Mucosa of descending colon (tissue), 3 donors: ENCODE results near the gene TRABD2A. TPM values are rescaled to one million over a fixed set of nuclear protein-coding genes. Genes with fewer than 3 reads are reported as not detected.
A peak's percentile ranks its signal among the peaks of the same experiment; 100 is the strongest.

Source experiments
- ATAC-seq: fragments of 200-7000 bp; cut with Tn5 transposase; one replicate; pipeline ENCODE4 v1.9.1; 2020; ENCODE audit warnings: mild to moderate bottlenecking, moderate library complexity
- DNase-seq, 3 donors: peaks; one replicate each; pipeline ENCODE4 v3.0.0-alpha.2; 2020
- H3K36me3 ChIP-seq: fragments of 200-600 bp; one replicate; pipeline ENCODE4 v1.8.0; 2021; ENCODE audit warnings: low read depth, mild to moderate bottlenecking
- H3K4me1 ChIP-seq: fragments of 200-600 bp; one replicate; pipeline ENCODE4 v1.8.0; 2021; ENCODE audit warnings: low read depth, mild to moderate bottlenecking
- H3K4me3 ChIP-seq: fragments of 200-600 bp; one replicate; pipeline ENCODE4 v1.8.0; 2021; ENCODE audit warnings: mild to moderate bottlenecking
- H3K9me3 ChIP-seq: fragments of 200-600 bp; one replicate; pipeline ENCODE4 v1.8.0; 2021; ENCODE audit warnings: mild to moderate bottlenecking
- intact Hi-C, 2 donors: fragments of 100-400 bp; cut with DNase I in 1 of 2; cut with micrococcal nuclease in 1 of 2; formaldehyde crosslinking; loops; one replicate each; pipeline versions ENCODE4 v1.11.0 to v1.11.1; 2022; cut with DNase I, micrococcal nuclease
- total RNA-seq, 3 donors: library from RNA; stranded (reverse); fragmentation: NEBNext Ultra II Directional in 2 of 3; extraction: Animal tissue kit (Norgen Biotek cat#: 25700) in 2 of 3; gene quantifications; one replicate each; pipeline versions ENCODE4 v1.2.1 to v1.2.4, GENCODE V29; 2021 to 2023
- TF ChIP-seq, protein P1 (sequence below): fragments of 200-600 bp; IDR thresholded peaks from one replicate; pipeline ENCODE4 v1.8.0; 2022; ENCODE audit warnings: antibody characterized with exemption, mild to moderate bottlenecking
- donor health status: DM: no; HTN: no; CAD: no; lungs with moderate emphysema.
- donor health status: DM: no; HTN: no; CAD: no.
- donor health status: DM: no; HTN: yes; CAD: no.

TRABD2A gene
- total RNA-seq, 3 donors from 2014 or later, result 40.2 to 132 (median 63.2) TPM

DNA sequence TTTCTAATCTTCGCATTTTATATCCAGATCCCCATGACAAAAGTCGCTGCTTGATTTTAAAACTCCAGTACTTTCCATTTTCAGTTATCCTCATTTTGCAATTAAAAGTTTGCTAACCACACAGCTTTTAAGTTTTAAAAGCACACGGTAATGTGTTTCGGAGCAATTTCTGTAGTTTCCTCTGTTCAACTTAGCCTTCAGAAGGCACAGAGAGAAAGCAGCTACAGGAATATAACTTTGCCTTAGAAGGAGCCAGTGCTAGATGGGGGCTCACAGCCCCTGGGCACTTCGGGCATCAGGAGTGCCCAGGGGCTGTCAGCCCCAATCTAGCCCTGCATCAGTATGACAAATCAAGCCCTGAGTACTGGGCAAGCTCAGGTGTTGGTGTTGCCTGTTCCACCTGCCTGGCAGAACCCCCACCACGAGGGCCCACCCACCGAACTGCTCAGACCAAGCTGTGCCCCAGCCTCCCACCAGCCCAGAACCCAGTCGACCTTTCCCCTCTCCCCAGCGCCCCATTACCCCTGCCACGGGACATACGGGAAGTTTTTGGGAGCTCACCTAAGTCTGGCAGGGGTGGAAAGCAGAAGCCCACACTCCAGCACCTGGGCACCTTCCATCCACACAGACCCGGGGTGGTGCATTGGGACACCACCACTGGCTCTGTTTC, 47.3 kb downstream of the TRABD2A start:
- intact Hi-C loops, result no loop called here

DNA sequence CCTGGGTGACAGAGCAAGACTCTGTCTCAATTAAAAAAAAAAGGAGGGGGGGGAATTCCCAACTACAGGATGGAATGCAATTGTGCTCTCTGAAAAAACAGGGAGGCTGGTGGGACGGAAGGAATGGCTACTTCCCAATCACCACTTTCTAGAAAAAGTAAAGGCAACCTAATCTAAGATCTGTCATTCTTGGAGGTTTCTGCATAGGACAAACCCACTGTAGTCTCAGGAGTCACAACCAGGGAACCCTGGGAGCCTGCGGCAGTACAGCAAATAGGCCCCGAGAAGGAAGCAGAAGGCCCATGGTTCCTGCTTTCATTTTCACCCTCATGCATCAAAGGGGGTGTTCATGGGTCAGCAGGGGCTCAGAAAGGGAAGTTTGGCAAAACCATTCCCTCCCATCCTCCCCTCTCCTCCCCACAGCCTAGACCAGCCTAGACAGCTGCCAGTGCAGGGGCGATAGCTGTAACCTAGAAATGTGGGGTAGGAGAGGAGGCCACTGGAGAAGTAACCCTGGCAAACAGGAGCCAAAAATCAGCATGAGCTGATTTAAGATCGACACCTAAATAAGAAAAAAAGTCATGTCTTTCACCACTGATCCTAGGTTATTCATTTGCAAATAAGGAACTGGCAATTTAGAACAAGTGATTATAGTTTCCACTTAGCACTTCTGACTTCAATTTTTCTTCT, 48.0 kb downstream of the TRABD2A start:
- no peaks in the 10 kb centered on the region for H3K36me3 ChIP-seq
- DNase-seq, result peak in 1 of 3 donors; percentile 42
- no peaks in the 10 kb centered on the region for H3K9me3 ChIP-seq
- no peaks in the 10 kb centered on the region for H3K4me1 ChIP-seq
- TF ChIP-seq, protein P1, sequence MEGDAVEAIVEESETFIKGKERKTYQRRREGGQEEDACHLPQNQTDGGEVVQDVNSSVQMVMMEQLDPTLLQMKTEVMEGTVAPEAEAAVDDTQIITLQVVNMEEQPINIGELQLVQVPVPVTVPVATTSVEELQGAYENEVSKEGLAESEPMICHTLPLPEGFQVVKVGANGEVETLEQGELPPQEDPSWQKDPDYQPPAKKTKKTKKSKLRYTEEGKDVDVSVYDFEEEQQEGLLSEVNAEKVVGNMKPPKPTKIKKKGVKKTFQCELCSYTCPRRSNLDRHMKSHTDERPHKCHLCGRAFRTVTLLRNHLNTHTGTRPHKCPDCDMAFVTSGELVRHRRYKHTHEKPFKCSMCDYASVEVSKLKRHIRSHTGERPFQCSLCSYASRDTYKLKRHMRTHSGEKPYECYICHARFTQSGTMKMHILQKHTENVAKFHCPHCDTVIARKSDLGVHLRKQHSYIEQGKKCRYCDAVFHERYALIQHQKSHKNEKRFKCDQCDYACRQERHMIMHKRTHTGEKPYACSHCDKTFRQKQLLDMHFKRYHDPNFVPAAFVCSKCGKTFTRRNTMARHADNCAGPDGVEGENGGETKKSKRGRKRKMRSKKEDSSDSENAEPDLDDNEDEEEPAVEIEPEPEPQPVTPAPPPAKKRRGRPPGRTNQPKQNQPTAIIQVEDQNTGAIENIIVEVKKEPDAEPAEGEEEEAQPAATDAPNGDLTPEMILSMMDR, result no peak
- intact Hi-C loops, result no loop called here
- ATAC-seq, result peak; percentile 64
- no peak overlapping the region for H3K4me3 ChIP-seq

More for the DNA sequence above, 47.3 kb downstream of the TRABD2A start:
- H3K9me3 ChIP-seq, result no peaks in the 10 kb centered on the region
- no peaks in the 10 kb centered on the region for H3K36me3 ChIP-seq
- ATAC-seq (no peak), DNase-seq (no peak)
- TF ChIP-seq, protein P1, result no peak
- H3K4me1 ChIP-seq, result no peaks in the 10 kb centered on the region
- no peak overlapping the region for H3K4me3 ChIP-seq

DNA sequence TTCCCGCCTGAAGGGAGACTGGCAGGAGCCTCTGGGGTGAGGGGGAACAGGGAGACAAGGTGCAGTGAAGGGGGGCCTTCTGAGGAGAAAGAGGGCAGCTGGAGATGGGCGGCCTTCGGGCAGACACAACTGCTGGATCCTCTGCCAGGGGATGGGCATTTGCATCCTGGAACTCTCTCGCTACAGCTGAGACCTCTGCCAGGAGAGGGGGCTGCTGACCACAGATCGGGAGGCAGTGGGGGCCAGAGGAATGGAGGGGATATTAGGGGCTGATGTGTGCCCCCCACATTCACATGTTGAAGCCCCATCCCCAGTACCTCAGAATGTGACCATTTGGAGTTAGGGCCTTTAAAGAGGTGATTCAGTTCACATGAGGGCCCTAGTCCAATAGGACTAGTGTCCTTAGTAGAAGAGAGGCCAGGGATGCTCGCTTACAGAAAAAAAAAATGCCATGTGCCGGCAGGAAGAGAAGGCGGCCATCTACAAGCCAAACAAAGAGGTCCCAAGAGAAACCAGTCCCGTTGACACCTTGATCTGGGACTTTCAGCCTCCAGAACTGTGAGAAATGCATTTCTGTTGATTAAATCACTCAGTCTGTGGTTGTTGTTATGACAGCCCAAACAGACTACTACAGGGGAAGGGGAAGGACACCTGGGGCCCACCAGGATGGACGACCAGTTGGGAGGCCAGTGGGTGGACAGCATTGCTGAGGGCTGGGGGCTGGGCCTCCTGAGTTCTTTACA, 50.0 kb downstream of the TRABD2A start:
- TF ChIP-seq, protein P1, result no peak
- no peaks in the 10 kb centered on the region for H3K9me3 ChIP-seq
- H3K4me3 ChIP-seq, result no peak overlapping the region
- no peaks in the 10 kb centered on the region for H3K36me3 ChIP-seq
- no peak for ATAC-seq
- intact Hi-C loops, result no loop called here
- no peak for DNase-seq
- no peaks in the 10 kb centered on the region for H3K4me1 ChIP-seq

DNA sequence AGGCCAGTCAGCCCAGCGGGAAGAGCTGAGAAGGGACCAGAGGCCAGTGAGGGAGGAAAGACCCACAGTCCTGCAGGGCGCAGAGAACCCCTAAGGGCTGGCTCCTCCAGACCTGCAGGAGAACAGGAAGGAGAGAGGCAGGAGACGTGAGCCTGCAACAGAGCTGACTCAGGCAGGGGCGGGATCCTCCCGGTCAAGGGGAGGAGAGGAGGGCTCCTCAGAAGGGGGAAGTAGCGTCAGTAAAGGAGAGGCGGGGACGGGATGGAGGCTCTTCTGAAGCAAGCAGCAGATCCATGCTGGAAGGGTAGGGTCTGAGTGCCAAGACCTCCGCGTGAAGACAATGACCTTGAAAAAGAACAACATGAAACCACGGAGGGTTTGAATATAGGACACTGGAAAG, 50.8 kb downstream of the TRABD2A start:
- Histone ChIP-seq H3K4me1 (no peaks in the 10 kb centered on the region), H3K36me3 (no peaks in the 10 kb centered on the region), H3K4me3 (no peak overlapping the region), H3K9me3 (no peaks in the 10 kb centered on the region)
- DNase-seq, result peak; percentile 28 to 68 (median 48)
- ATAC-seq, result peak; percentile 51
- intact Hi-C loops, result no loop called here
- TF ChIP-seq, protein P1, result no peak

DNA sequence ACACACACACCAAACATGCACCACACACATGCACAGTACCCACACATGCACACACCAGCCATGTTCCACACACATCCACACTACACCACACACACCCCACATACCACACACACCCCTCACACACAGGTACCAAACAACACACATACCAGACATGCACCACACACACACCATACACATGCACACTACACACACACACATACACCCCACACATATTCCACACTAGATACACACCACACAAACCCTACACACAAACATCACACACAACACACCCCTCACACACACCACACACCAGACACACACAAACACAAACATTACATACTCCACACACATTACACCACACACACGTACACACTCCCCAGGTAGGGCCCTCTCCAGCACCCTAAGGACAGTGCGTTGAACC, 51.2 kb downstream of the TRABD2A start:
- DNase-seq (no peak), ATAC-seq (no peak)
- no peaks in the 10 kb centered on the region for H3K36me3 ChIP-seq
- no peak overlapping the region for H3K4me3 ChIP-seq
- intact Hi-C loops, result no loop called here
- no peaks in the 10 kb centered on the region for H3K9me3 ChIP-seq
- TF ChIP-seq, protein P1, result no peak
- no peaks in the 10 kb centered on the region for H3K4me1 ChIP-seq
